ENCODE measurements around the gene FAM240A.

GRCh38 chr3:46564190-46565021 lies 47.9 kb upstream of the FAM240A start:
- TF ChIP-seq CTCF (conservative IDR thresholded peaks at IDR 0.05) (no peak), ZFX (IDR thresholded peaks at IDR 0.05) (no peak)
